Prostate gland (tissue), 2 donors: ENCODE results near the gene SEMA5A. TPM values are rescaled to one million over a fixed set of nuclear protein-coding genes. Genes with fewer than 3 reads are reported as not detected.

Source experiments
- DNase-seq: peaks from one replicate; pipeline ENCODE4 v3.0.0-alpha.2; 2019; ENCODE audit warnings: low spot score
- H3K27ac ChIP-seq, 2 donors: fragments of 200-600 bp; sonication (generic); 2 replicates each; pipeline ENCODE4 v1.5.1; 2017 to 2019
- H3K27me3 ChIP-seq: fragments of 200-600 bp; sonication (generic); replicated peaks from 2 replicates; pipeline ENCODE4 v1.5.1; 2019; ENCODE audit not compliant: insufficient read depth
- H3K36me3 ChIP-seq, 2 donors: fragments of 200-600 bp; sonication (generic); 1 replicate in 1 of 2; 2 replicates in 1 of 2; pipeline versions ENCODE4 v1.5.1 to v1.8.1; 2017 to 2019
- H3K4me1 ChIP-seq: fragments of 200-600 bp; sonication (generic); replicated peaks from 2 replicates; pipeline ENCODE4 v1.5.1; 2019
- H3K4me3 ChIP-seq, 2 donors: fragments of 200-600 bp; sonication (generic); 2 replicates each; pipeline ENCODE4 v1.5.1; 2017 to 2019
- H3K9me3 ChIP-seq: fragments of 200-600 bp; sonication (generic); 2 replicates; pipeline ENCODE4 v1.5.1; 2017
- CTCF ChIP-seq, 4 experiments: fragments of 200-600 bp in 2 of 4; fragments of 450-650 bp in 2 of 4; sonication (generic) in 2 of 4; IDR thresholded peaks; 1 replicate in 3 of 4; 2 replicates in 1 of 4; pipeline ENCODE4 v1.5.1; 2016 to 2019; ENCODE audit warnings: antibody characterized with exemption in 4 of 4, mild to moderate bottlenecking in 2 of 4, moderate library complexity in 2 of 4
- POLR2A ChIP-seq: fragments of 450-650 bp; IDR thresholded peaks from one replicate; pipeline ENCODE4 v1.6.1; 2016; ENCODE audit warnings: antibody characterized with exemption, mild to moderate bottlenecking
- POLR2AphosphoS5 ChIP-seq: sonication (generic); formaldehyde crosslinking; IDR thresholded peaks from one replicate; pipeline ENCODE4 v1.6.1; 2017; ENCODE audit warnings: antibody characterized with exemption
- WGBS: methylation state at CpG from one replicate; pipeline ENCODE4 v1.1.5; 2018; 5-methylcytosine and 5-hydroxymethylcytosine counted together
- intact Hi-C: fragments of 100-400 bp; cut with DNase I; formaldehyde crosslinking; loops from one replicate; pipeline ENCODE4 v1.14.2; 2022
- total RNA-seq, 2 donors: library from RNA; depleted of rRNA; stranded (reverse); fragments of >200 nt; gene quantifications; one replicate each; pipeline ENCODE4 v1.1.0, GENCODE V29; 2016

SEMA5A gene
- total RNA-seq, 2 donors from 2014 or later: 4.5 to 21.7 TPM

GRCh38 chr5:9331372-9331771 is 214.5 kb downstream of the SEMA5A start:
- Histone ChIP-seq H3K27me3 (no peaks in the 10 kb centered on the region), H3K36me3 (no peaks in the 10 kb centered on the region), H3K27ac (no peak overlapping the region), H3K9me3 (no peaks in the 10 kb centered on the region), H3K4me3 (no peak overlapping the region), H3K4me1 (no peaks in the 10 kb centered on the region)
- intact Hi-C loops: no loop called here
- no peak for DNase-seq
- WGBS: 94% methylated on average over 1 of the region's 1 CpG
- no peak for TF ChIP-seq CTCF (IDR thresholded peaks at IDR 0.05)
- no peak for TF ChIP-seq POLR2AphosphoS5
- TF ChIP-seq POLR2A: no peak

- no peaks in the 10 kb centered on the region for H3K27me3 ChIP-seq
- no peaks in the 10 kb centered on the region for H3K4me1 ChIP-seq
- H3K27ac ChIP-seq: no peak overlapping the region
- TF ChIP-seq POLR2A: no peak
- TF ChIP-seq CTCF (IDR thresholded peaks at IDR 0.05): no peak
- TF ChIP-seq POLR2AphosphoS5: no peak
- WGBS: 49% methylated on average over 4 of the region's 4 CpGs
- H3K9me3 ChIP-seq: no peaks in the 10 kb centered on the region
- intact Hi-C loops: no loop called here
- H3K4me3 ChIP-seq: no peak overlapping the region
- H3K36me3 ChIP-seq: no peaks in the 10 kb centered on the region
- no peak for DNase-seq
Measured at GRCh38 chr5:9329125-9329524, 216.8 kb downstream of the SEMA5A start.

- 61% methylated on average over 4 of the region's 4 CpGs for WGBS
- intact Hi-C loops: no loop called here
- no peak for TF ChIP-seq POLR2A
- TF ChIP-seq POLR2AphosphoS5: no peak
- TF ChIP-seq CTCF (IDR thresholded peaks at IDR 0.05): no peak
Measured at GRCh38 chr5:9325549-9325948, 220.3 kb downstream of the SEMA5A start.

GRCh38 chr5:9324348-9325077 is 221.4 kb downstream of the SEMA5A start:
- no peak overlapping the region for H3K4me3 ChIP-seq
- 94% methylated on average over 2 of the region's 2 CpGs for WGBS
- intact Hi-C loops: no loop called here
- H3K27ac ChIP-seq: no peak overlapping the region
- H3K9me3 ChIP-seq: no peaks in the 10 kb centered on the region
- TF ChIP-seq CTCF (IDR thresholded peaks at IDR 0.05): no peak
- H3K27me3 ChIP-seq: no peaks in the 10 kb centered on the region
- H3K4me1 ChIP-seq: no peaks in the 10 kb centered on the region
- H3K36me3 ChIP-seq: no peaks in the 10 kb centered on the region
- no peak for DNase-seq

More at GRCh38 chr5:9325549-9325948, 220.3 kb downstream of the SEMA5A start:
- no peak overlapping the region for H3K4me3 ChIP-seq
- no peak for DNase-seq
- no peaks in the 10 kb centered on the region for H3K4me1 ChIP-seq
- no peaks in the 10 kb centered on the region for H3K27me3 ChIP-seq
- no peaks in the 10 kb centered on the region for H3K36me3 ChIP-seq
- H3K9me3 ChIP-seq: no peaks in the 10 kb centered on the region
- no peak overlapping the region for H3K27ac ChIP-seq

- Histone ChIP-seq H3K27ac (no peak overlapping the region), H3K27me3 (no peaks in the 10 kb centered on the region), H3K4me3 (no peak overlapping the region), H3K9me3 (no peaks in the 10 kb centered on the region), H3K36me3 (no peaks in the 10 kb centered on the region), H3K4me1 (no peaks in the 10 kb centered on the region)
- DNase-seq: no peak
- 96% methylated on average over 3 of the region's 3 CpGs for WGBS
- TF ChIP-seq POLR2A (no peak), POLR2AphosphoS5 (no peak), CTCF (IDR thresholded peaks at IDR 0.05) (no peak)
- intact Hi-C loops: no loop called here
Measured at GRCh38 chr5:9320652-9321051, 225.2 kb downstream of the SEMA5A start.
